H1 (cell line): ENCODE measurements around the gene PCGF3. TPM values are rescaled to one million over a fixed set of nuclear protein-coding genes. Genes with fewer than 3 reads are reported as not detected.

Experiments
- CTCF ChIA-PET: fragments of 300-600 bp; sonication (Branson Sonifier 250); formaldehyde crosslinking; loops from one replicate; lab custom pipeline; 2021; ENCODE audit not compliant: partially characterized antibody; lab: Charles Lee
- POLR2A ChIA-PET: fragments of 300-600 bp; sonication (Branson Sonifier 250); formaldehyde crosslinking; loops from one replicate; lab custom pipeline; 2021; ENCODE audit warnings: inconsistent platforms; ENCODE audit not compliant: partially characterized antibody; lab: Charles Lee
- DNase-seq, 2 experiments: peaks; one replicate each; pipeline versions ENCODE4 v3.0.0 to v3.0.0-alpha.2; 2010 to 2022; ENCODE audit warnings: low spot score in 2 of 2, low read depth in 1 of 2, mixed read lengths in 1 of 2
- FAIRE-seq: peaks from 2 replicates; lab custom pipeline; 2011; peaks lifted over from hg19 to GRCh38; lab: Jason Lieb, UNC
- H2AFZ ChIP-seq: 2 replicates; pipeline ENCODE4 v1.8.1; 2012; ENCODE audit warnings: low read length, inconsistent platforms
- H2AK5ac ChIP-seq: 2 replicates; pipeline ENCODE4 v1.6.1; 2013; ENCODE audit warnings: low read depth, low read length
- H2BK120ac ChIP-seq: replicated peaks from 2 replicates; pipeline ENCODE3; 2013; ENCODE audit warnings: low read depth, low read length, inconsistent platforms
- H2BK12ac ChIP-seq: 2 replicates; pipeline ENCODE4 v1.6.1; 2013; ENCODE audit warnings: low read depth, low read length
- H2BK15ac ChIP-seq: 2 replicates; pipeline ENCODE4 v1.6.1; 2013; ENCODE audit warnings: low read length
- H2BK20ac ChIP-seq: 2 replicates; pipeline ENCODE4 v1.6.1; 2013; ENCODE audit warnings: low read length
- H2BK5ac ChIP-seq: 2 replicates; pipeline ENCODE4 v1.6.1; 2013; ENCODE audit warnings: low read depth, low read length
- H3K14ac ChIP-seq: 2 replicates; pipeline ENCODE4 v1.6.1; 2013; ENCODE audit warnings: inconsistent platforms; ENCODE audit not compliant: insufficient read length
- H3K18ac ChIP-seq: 2 replicates; pipeline ENCODE4 v1.6.1; 2013; ENCODE audit warnings: low read length; ENCODE audit errors: extremely low read depth
- H3K23ac ChIP-seq: 2 replicates; pipeline ENCODE4 v1.6.1; 2013; ENCODE audit warnings: inconsistent platforms; ENCODE audit not compliant: insufficient read length
- H3K23me2 ChIP-seq: 2 replicates; pipeline ENCODE4 v1.6.1; 2013; ENCODE audit warnings: low read depth, low read length
- H3K27ac ChIP-seq: 2 replicates; pipeline ENCODE4 v1.6.1; 2011; ENCODE audit warnings: low read depth, low read length, inconsistent platforms
- H3K27me3 ChIP-seq, 4 experiments: replicated peaks in 1 of 4; 1 replicate in 1 of 4; 2 replicates in 3 of 4; pipeline versions ENCODE4 v1.6.1 to v1.8.1; 2011 to 2013; ENCODE audit warnings: low read length in 3 of 4, mild to moderate bottlenecking in 3 of 4, inconsistent platforms in 2 of 4, mixed read lengths in 2 of 4, moderate library complexity in 1 of 4; ENCODE audit not compliant: control insufficient read depth in 3 of 4, insufficient read depth in 3 of 4; ENCODE audit errors: extremely low read depth in 1 of 4
- H3K36me3 ChIP-seq, 4 experiments: 2 replicates each; pipeline versions ENCODE4 v1.6.1 to v1.8.1; 2011 to 2013; ENCODE audit warnings: mild to moderate bottlenecking in 4 of 4, low read length in 3 of 4, moderate library complexity in 2 of 4, control low read depth in 1 of 4, inconsistent platforms in 1 of 4; ENCODE audit not compliant: insufficient read depth in 4 of 4, control insufficient read depth in 2 of 4
- H3K4ac ChIP-seq: replicated peaks from 2 replicates; pipeline ENCODE3; 2013; ENCODE audit warnings: low read length, low read depth, mixed read lengths, inconsistent platforms; ENCODE audit not compliant: insufficient read length
- H3K4me1 ChIP-seq, 4 experiments: replicated peaks in 1 of 4; 1 replicate in 1 of 4; 2 replicates in 3 of 4; pipeline versions ENCODE4 v1.6.1 to v1.8.1; 2011 to 2013; ENCODE audit warnings: low read length in 3 of 4, inconsistent platforms in 2 of 4, mixed read lengths in 1 of 4; ENCODE audit not compliant: insufficient read depth in 4 of 4, control insufficient read depth in 3 of 4
- H3K4me2 ChIP-seq, 2 experiments: 2 replicates each; pipeline versions ENCODE4 v1.6.1 to v1.8.1; 2011 to 2013; ENCODE audit warnings: low read depth in 2 of 2, low read length in 2 of 2, control low read depth in 1 of 2, inconsistent platforms in 1 of 2, mild to moderate bottlenecking in 1 of 2; ENCODE audit not compliant: insufficient read depth in 1 of 2
- H3K4me3 ChIP-seq, 4 experiments: fragments of 200-600, 300-600 bp in 1 of 4; sonication (generic), shearing (Covaris generic), sonication (Bioruptor Twin) in 1 of 4; 2 replicates each; pipeline versions ENCODE4 v1.5.1 to v1.8.1; 2011 to 2016; ENCODE audit warnings: low read length in 4 of 4, low read depth in 3 of 4, control low read depth in 2 of 4, inconsistent platforms in 2 of 4, mild to moderate bottlenecking in 2 of 4, mixed read lengths in 1 of 4, moderate library complexity in 1 of 4; ENCODE audit not compliant: insufficient read depth in 2 of 4; ENCODE audit errors: extremely low read depth in 1 of 4
- H3K56ac ChIP-seq: replicated peaks from 2 replicates; pipeline ENCODE3; 2013; ENCODE audit warnings: low read depth, mild to moderate bottlenecking, mixed read lengths, low read length, inconsistent platforms; ENCODE audit not compliant: insufficient read length
- H3K79me1 ChIP-seq: 2 replicates; pipeline ENCODE4 v1.6.1; 2013; ENCODE audit warnings: low read depth, low read length, control low read depth
- H3K79me2 ChIP-seq, 2 experiments: 2 replicates each; pipeline versions ENCODE4 v1.6.1 to v1.8.1; 2012 to 2013; ENCODE audit warnings: low read length in 2 of 2, mild to moderate bottlenecking in 2 of 2, inconsistent platforms in 1 of 2; ENCODE audit not compliant: insufficient read depth in 2 of 2, control insufficient read depth in 1 of 2
- H3K9ac ChIP-seq, 4 experiments: replicated peaks in 1 of 4; 1 replicate in 1 of 4; 2 replicates in 3 of 4; pipeline versions ENCODE4 v1.6.1 to v1.8.1; 2011 to 2013; ENCODE audit warnings: low read depth in 3 of 4, low read length in 3 of 4, control low read depth in 2 of 4, mild to moderate bottlenecking in 2 of 4, moderate library complexity in 2 of 4, inconsistent platforms in 1 of 4; ENCODE audit errors: extremely low read depth in 1 of 4
- H3K9me3 ChIP-seq, 2 experiments: 2 replicates each; pipeline versions ENCODE4 v1.6.1 to v1.8.1; 2012 to 2013; ENCODE audit warnings: mild to moderate bottlenecking in 2 of 2, moderate library complexity in 2 of 2, control low read depth in 1 of 2, inconsistent platforms in 1 of 2, low read depth in 1 of 2, low read length in 1 of 2, mixed read lengths in 1 of 2; ENCODE audit not compliant: insufficient read depth in 2 of 2
- H4K20me1 ChIP-seq, 2 experiments: replicated peaks in 1 of 2; 2 replicates each; pipeline versions ENCODE3 to v1.8.1; 2011 to 2013; ENCODE audit warnings: inconsistent platforms in 2 of 2, low read length in 2 of 2, mild to moderate bottlenecking in 1 of 2; ENCODE audit not compliant: insufficient read depth in 2 of 2, control insufficient read depth in 1 of 2
- H4K5ac ChIP-seq: 2 replicates; pipeline ENCODE4 v1.6.1; 2013; ENCODE audit warnings: low read length, low read depth, mixed read lengths, inconsistent platforms; ENCODE audit not compliant: insufficient read length
- H4K8ac ChIP-seq: 2 replicates; pipeline ENCODE4 v1.8.0; 2013; ENCODE audit warnings: mild to moderate bottlenecking, moderate library complexity, low read length, inconsistent platforms; ENCODE audit not compliant: insufficient read depth; ENCODE audit errors: extremely low read depth
- H4K91ac ChIP-seq: replicated peaks from 2 replicates; pipeline ENCODE3; 2013; ENCODE audit warnings: low read length, mixed read lengths, inconsistent platforms; ENCODE audit not compliant: insufficient read length
- POLR2AphosphoS5 ChIP-seq: IDR thresholded peaks from 2 replicates; pipeline ENCODE4 v1.6.1; 2011; ENCODE audit warnings: low read depth, low read length
- TAF7 ChIP-seq: optimal IDR thresholded peaks from 2 replicates; pipeline ENCODE3; 2011; ENCODE audit warnings: low read depth, mild to moderate bottlenecking, inconsistent platforms, low read length, moderate library complexity, borderline replicate concordance
- WGBS, 2 experiments: shearing (Covaris generic) in 1 of 2; methylation state at CpG; one replicate each; pipeline versions ENCODE4 v1.1.6 to v1.1.7; 2013 to 2015; ENCODE audit warnings: low lambda C conversion rate in 2 of 2, mixed read lengths in 2 of 2, inconsistent platforms in 1 of 2, low coverage in 1 of 2, missing lambda C conversion rate in 1 of 2; ENCODE audit not compliant: insufficient replicate concordance in 2 of 2, insufficient coverage in 1 of 2, insufficient read length in 1 of 2; ENCODE audit errors: extremely low coverage in 1 of 2, missing lambda C conversion rate in 1 of 2; 5-methylcytosine and 5-hydroxymethylcytosine counted together
- polyA plus RNA-seq, 7 experiments: library from polyadenylated mRNA; depleted of rRNA in 3 of 7; stranded (reverse) in 5 of 7; unstranded in 2 of 7; fragments of >200 nt in 5 of 7; fragments of 200-250 nt in 2 of 7; gene quantifications; 1 replicate in 5 of 7; 2 replicates in 1 of 7; 4 replicates in 1 of 7; pipeline versions ENCODE4 v1.2.1 to v1.2.3, GENCODE V29; 2011 to 2013; ENCODE audit warnings: missing spikeins in 2 of 7, mixed read lengths in 2 of 7
- total RNA-seq: library from RNA; stranded (reverse); fragmentation: NEBNext Ultra II Directional; extraction: Animal tissue kit (Norgen Biotek cat#: 25700); gene quantifications from 2 replicates; pipeline ENCODE4 v1.2.1, GENCODE V29; 2021

PCGF3 gene
- total and polyA plus RNA-seq, 2 of the 8 experiments (the other 6 are each of a cell fraction or from before 2014, with no cell fraction given) = 52.7 to 52.9 TPM

- Histone ChIP-seq H3K36me3 (peaks cover 0 to 4% (median 2%) of the 10 kb centered on the region in 4 experiments; a peak in 1 of 8 replicates), H4K8ac (no peak overlapping the region), H4K91ac (peak overlapping the region; percentile 95), H3K23ac (no peak overlapping the region), H2BK20ac (0 out of 2 replicates have a peak overlapping the region, but pooled peaks have one; percentile 48), H3K14ac (no peak overlapping the region), H3K56ac (no peak overlapping the region), H2AFZ (no peak overlapping the region), H3K9ac (no peak overlapping the region), H2BK12ac (peak overlapping the region; percentile 85; the same call in 1 of the 2 replicates), H4K5ac (no peak overlapping the region), H3K4me2 (no peak overlapping the region), H3K23me2 (peaks cover 12% of the 10 kb centered on the region; the same call in 1 of the 2 replicates), H3K4ac (peak overlapping the region; percentile 91), H3K9me3 (no peaks in the 10 kb centered on the region), H3K27ac (no peak overlapping the region), H2AK5ac (peak overlapping the region; percentile 82), H2BK15ac (0 out of 2 replicates have a peak overlapping the region, but pooled peaks have one; percentile 81), H3K27me3 (no peaks in the 10 kb centered on the region; a peak in 2 of 7 replicates), H2BK5ac (0 out of 2 replicates have a peak overlapping the region, but pooled peaks have one; percentile 61), H3K18ac (no peak overlapping the region), H3K4me3 (no peak overlapping the region), H3K79me2 (peaks cover 0 to 7% of the 10 kb centered on the region in 2 experiments; a peak in 2 of 4 replicates)
- DNase-seq = no peak
- WGBS, 2 experiments = 90% methylated on average over 26 of the region's 26 CpGs; no CpG with 5 or more reads in 1 of the 2 experiments
- ChIA-PET POLR2A (interaction anchor here (1.2 to 5.6 kb wide), 3 partner anchors 10 to 14 kb away, joined by 4 to 25 read pairs (median 5); no protein-coding TSS in a partner anchor), CTCF (interaction anchor here (1.0 to 1.6 kb wide), 3 partner anchors 10 to 75 kb away, joined by 3 read pairs; no protein-coding TSS in a partner anchor)
- FAIRE-seq = no peak
- TF ChIP-seq TAF7 = no peak
- peak; percentile 54; the same call in 1 of the 2 replicates for TF ChIP-seq POLR2AphosphoS5
- TF ChIP-seq, all 59 proteins: peak for 1
- Histone ChIP-seq H3K79me1 (peaks cover 7% of the 10 kb centered on the region; the same call in 1 of the 2 replicates), H4K20me1 (peaks cover 0 to 7% of the 10 kb centered on the region in 2 experiments), H3K4me1 (peaks cover 3 to 13% (median 6%) of the 10 kb centered on the region in 4 experiments; a peak in 6 of 7 replicates), H2BK120ac (peak overlapping the region; percentile 22)
Measured at GRCh38 chr4:677431-678293, 28.0 kb upstream of the PCGF3 start.
